ENCODE results near the gene KCTD12.

Gene KCTD12

GRCh38 chr13:76851961-76852360, 34.2 kb downstream of the KCTD12 start:
- Histone ChIP-seq H3K79me2 (ENCODE audit: low read length) (no peaks in the 10 kb centered on the region), H3K9me3 (replicated peaks; ENCODE audit: insufficient read depth, low read length) (no peaks in the 10 kb centered on the region), H3K36me3 (replicated peaks; ENCODE audit: insufficient read depth, low read length) (no peaks in the 10 kb centered on the region), H2AFZ (ENCODE audit: low read length) (no peak overlapping the region), H3K9ac (ENCODE audit: low read length) (no peak overlapping the region), H3K9me2 (replicated peaks; ENCODE audit: insufficient read depth, low read length) (no peaks in the 10 kb centered on the region), H3K4me2 (ENCODE audit: low read depth, low read length) (no peak overlapping the region), H3K27ac (ENCODE audit: low read length) (no peak overlapping the region), H3K27me3 (replicated peaks; ENCODE audit: insufficient read depth, low read length) (no peaks in the 10 kb centered on the region), H4K20me1 (ENCODE audit: insufficient read depth, low read length) (no peaks in the 10 kb centered on the region), H3K4me3 (ENCODE audit: low read length) (no peak overlapping the region), H3F3A (ENCODE audit: insufficient read depth, low read length) (no peaks in the 10 kb centered on the region), H3K4me1 (ENCODE audit: low read length) (no peaks in the 10 kb centered on the region)
- TF ChIP-seq EZH2phosphoT487 (IDR thresholded peaks at IDR 0.05; ENCODE audit: low read length): no peak
- no peak for TF ChIP-seq CTCF (IDR thresholded peaks at IDR 0.05; ENCODE audit: low read length)
- no peak for TF ChIP-seq EZH2 (optimal IDR thresholded peaks at IDR 0.05; ENCODE audit: low read depth, low read length)
- DNase-seq: no peak

GRCh38 chr13:76849493-76849892, 36.7 kb downstream of the KCTD12 start:
- H3K36me3 ChIP-seq (replicated peaks; ENCODE audit: insufficient read depth, low read length): no peaks in the 10 kb centered on the region
- no peak overlapping the region for H3K4me2 ChIP-seq (ENCODE audit: low read depth, low read length)
- H3K27ac ChIP-seq (ENCODE audit: low read length): no peak overlapping the region
- H3K9me3 ChIP-seq (replicated peaks; ENCODE audit: insufficient read depth, low read length): no peaks in the 10 kb centered on the region
- no peak overlapping the region for H3K4me3 ChIP-seq (ENCODE audit: low read length)
- no peaks in the 10 kb centered on the region for H3K27me3 ChIP-seq (replicated peaks; ENCODE audit: insufficient read depth, low read length)
- H3K9me2 ChIP-seq (replicated peaks; ENCODE audit: insufficient read depth, low read length): no peaks in the 10 kb centered on the region
- no peak overlapping the region for H2AFZ ChIP-seq (ENCODE audit: low read length)
- H3F3A ChIP-seq (ENCODE audit: insufficient read depth, low read length): no peaks in the 10 kb centered on the region
- TF ChIP-seq EZH2 (optimal IDR thresholded peaks at IDR 0.05; ENCODE audit: low read depth, low read length) (no peak), CTCF (IDR thresholded peaks at IDR 0.05; ENCODE audit: low read length) (no peak), EZH2phosphoT487 (IDR thresholded peaks at IDR 0.05; ENCODE audit: low read length) (no peak)
- H3K79me2 ChIP-seq (ENCODE audit: low read length): no peaks in the 10 kb centered on the region
- H4K20me1 ChIP-seq (ENCODE audit: insufficient read depth, low read length): no peaks in the 10 kb centered on the region
- H3K9ac ChIP-seq (ENCODE audit: low read length): no peak overlapping the region
- no peaks in the 10 kb centered on the region for H3K4me1 ChIP-seq (ENCODE audit: low read length)
- no peak for DNase-seq

GRCh38 chr13:76848596-76848995, 37.6 kb downstream of the KCTD12 start:
- Histone ChIP-seq H3K9ac (ENCODE audit: low read length) (no peak overlapping the region), H3K4me3 (ENCODE audit: low read length) (no peak overlapping the region), H4K20me1 (ENCODE audit: insufficient read depth, low read length) (no peaks in the 10 kb centered on the region), H2AFZ (ENCODE audit: low read length) (no peak overlapping the region), H3K9me3 (replicated peaks; ENCODE audit: insufficient read depth, low read length) (no peaks in the 10 kb centered on the region), H3K27me3 (replicated peaks; ENCODE audit: insufficient read depth, low read length) (no peaks in the 10 kb centered on the region), H3K79me2 (ENCODE audit: low read length) (no peaks in the 10 kb centered on the region), H3K4me1 (ENCODE audit: low read length) (no peaks in the 10 kb centered on the region), H3F3A (ENCODE audit: insufficient read depth, low read length) (no peaks in the 10 kb centered on the region), H3K9me2 (replicated peaks; ENCODE audit: insufficient read depth, low read length) (no peaks in the 10 kb centered on the region), H3K27ac (ENCODE audit: low read length) (no peak overlapping the region), H3K36me3 (replicated peaks; ENCODE audit: insufficient read depth, low read length) (no peaks in the 10 kb centered on the region), H3K4me2 (ENCODE audit: low read depth, low read length) (no peak overlapping the region)
- no peak for TF ChIP-seq CTCF (IDR thresholded peaks at IDR 0.05; ENCODE audit: low read length)
- no peak for TF ChIP-seq EZH2 (optimal IDR thresholded peaks at IDR 0.05; ENCODE audit: low read depth, low read length)
- TF ChIP-seq EZH2phosphoT487 (IDR thresholded peaks at IDR 0.05; ENCODE audit: low read length): no peak
- no peak for DNase-seq
